ENCODE measurements around the gene CCNDBP1.
"Not testable (repeated sequence)": the region's sequence is repeated elsewhere in the genome, so short reads cannot be mapped to it uniquely, and the experiment has no call there.

CCNDBP1 gene, protein sequence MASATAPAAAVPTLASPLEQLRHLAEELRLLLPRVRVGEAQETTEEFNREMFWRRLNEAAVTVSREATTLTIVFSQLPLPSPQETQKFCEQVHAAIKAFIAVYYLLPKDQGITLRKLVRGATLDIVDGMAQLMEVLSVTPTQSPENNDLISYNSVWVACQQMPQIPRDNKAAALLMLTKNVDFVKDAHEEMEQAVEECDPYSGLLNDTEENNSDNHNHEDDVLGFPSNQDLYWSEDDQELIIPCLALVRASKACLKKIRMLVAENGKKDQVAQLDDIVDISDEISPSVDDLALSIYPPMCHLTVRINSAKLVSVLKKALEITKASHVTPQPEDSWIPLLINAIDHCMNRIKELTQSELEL

DNA sequence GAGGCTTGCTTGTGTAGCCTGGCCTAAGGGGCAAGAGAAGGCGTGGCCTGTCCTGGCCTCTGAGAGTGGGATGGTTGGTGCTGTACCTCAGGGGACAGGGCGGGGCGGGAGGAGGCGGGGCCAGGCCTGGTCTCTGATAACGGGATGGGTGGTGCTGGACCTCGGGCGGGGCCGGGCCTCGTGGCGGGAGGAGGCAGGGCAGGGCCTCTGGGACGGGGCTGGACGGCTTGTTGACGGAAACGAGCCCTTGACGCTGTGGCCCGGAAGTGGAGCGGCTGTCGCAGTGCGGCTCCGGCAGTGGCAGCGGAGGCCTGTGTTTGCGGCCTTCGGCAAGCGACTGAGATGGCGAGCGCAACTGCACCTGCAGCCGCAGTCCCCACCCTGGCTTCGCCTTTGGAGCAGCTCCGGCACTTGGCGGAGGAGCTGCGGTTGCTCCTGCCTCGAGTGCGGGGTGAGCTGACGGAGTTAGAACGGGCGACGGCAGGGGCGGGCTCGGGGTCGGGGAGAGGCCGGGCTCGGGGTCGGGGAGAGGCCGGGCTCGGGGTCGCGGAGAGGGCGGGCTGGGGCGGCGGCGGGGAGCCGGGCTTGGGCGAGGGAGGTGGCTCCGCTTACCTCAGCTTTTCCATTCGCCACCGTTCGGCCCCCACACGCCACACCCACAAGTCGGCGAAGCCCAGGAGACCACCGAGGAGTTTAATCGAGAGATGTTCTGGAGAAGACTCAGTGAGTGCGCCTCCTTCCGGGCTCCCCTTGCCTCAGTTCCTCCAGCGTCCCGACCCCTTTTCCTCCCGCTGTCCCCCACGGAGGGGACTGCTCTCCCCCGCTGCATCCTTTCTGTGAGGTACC, at the start of gene CCNDBP1:
CCNDBP1 (plus strand) TSS at position 247 of the 846 bp plus-strand sequence; CDS start at position 343, 96 bp downstream.
- DNase-seq = peak; percentile 89 to 93

DNA sequence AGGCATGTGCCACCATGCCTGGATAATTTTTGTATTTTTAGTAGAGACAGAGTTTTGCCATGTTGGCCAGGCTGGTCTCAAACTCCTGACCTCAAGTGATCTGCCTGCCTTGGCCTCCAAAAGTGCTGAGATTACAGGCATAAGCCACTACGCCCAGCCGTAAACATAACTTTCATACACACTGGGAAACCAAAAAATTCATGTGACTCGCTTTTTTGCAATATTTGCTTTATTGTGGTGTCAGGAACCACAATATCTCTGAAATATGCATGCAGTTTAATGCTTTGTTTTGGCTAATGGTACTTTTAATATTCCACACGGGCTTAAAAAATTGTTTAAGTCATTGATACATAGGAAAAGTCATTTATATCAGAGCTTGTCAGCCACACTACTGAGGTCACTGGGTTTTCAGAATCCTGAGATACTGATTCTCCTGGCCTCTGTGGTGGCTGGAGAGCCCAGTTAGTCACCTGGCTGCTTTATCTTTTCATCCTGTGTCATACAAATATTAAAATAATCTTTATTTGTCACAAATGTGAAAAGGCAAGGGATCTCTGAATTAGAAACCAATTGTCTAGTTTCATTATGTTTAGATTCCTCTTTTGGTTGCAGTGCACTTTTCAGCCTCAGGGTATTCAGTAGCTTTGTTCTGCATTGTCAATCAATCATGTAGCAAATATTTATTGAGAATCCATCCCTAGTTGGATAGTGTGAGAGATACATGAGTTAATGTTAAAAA, 41.8 kb upstream of the CCNDBP1 start:
- DNase-seq = no peak

DNA sequence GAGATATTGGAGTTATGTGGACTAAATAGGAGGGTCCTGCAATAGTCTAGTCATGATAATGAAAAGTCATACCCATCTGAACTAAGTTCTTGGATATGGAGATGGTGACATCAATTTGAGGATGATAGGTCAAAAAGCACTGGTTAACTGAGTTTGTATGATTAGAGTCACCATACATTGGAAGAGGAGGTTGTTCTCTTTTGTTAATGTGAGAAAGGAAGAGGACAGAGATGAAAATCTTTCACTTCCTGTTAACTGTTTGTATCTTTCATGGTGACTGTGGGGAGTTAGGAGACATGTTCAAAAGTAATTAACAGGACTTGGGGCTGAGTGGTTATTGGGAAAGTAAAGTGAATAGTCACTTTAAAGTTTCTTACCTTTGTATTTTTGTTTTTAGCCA, 40.7 kb upstream of the CCNDBP1 start:
- no peak for DNase-seq

DNA sequence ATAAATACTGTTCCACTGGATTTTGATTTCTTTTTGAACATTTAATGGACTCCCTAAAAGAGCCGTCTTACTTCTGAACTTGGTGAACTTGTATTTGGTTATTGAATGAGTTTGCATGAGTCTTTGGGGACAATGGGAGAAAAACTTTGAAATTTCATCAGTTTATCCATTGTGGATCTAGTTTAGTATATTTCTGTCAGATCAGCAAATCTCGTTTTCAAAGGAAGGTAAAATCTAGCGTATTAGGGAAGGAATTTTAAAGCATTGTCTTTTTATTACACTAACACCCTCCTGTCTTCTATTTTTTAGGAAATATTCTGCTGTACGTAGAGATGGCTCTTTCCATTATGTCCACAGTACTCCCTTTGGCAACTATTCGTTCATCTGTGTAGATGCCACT, 39.0 kb upstream of the CCNDBP1 start:
- no peak for DNase-seq

DNA sequence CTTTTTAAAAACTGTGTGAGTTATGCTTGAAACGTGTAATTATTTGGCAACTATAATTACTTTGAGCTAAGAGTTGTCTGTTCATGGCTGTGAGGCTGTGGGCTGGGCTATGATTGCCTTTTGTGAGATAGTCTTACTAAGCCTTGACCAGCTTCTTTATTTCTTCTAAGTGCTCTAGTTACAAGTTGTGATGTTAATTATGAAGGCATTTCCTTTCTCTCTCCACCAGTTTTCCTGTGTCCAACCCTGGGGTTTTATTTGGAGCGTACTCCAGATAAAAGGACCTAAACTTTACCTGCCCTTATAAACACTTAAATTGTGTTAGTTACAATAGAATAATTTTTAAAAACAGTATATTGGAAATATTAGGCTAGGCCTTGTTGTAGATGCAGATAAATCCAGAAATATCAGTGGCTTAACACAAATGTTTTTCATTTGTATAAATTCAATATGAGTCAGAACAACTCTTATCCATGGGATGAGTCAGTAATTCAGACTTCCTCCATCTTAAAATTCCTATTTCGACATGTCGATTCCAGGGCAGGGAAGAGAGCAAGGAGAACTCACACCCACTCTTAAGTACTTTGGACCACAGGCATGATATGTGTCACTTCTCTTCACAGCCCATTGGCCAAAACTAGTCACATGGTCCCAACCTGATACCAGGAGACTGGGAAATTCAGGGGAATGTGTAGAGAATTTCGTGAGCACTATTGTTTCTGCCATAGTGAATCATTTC, 34.8 kb upstream of the CCNDBP1 start:
- DNase-seq = no peak

DNA sequence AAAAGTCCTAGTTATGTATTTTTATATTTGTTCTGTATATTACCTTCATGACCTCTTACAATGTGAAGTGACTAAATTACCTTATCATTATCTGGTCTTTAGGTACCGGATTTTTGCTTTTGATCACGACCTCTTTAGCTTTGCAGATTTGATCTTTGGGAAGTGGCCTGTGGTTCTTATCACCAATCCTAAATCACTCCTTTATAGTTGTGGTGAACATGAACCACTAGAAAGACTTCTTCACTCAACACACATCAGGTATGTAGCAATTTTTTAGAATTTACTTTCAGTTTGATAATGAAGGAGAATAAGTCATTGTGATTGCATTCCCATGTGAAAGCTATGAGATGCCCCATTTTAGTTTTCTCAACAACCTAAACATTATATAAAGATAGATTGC, 33.5 kb upstream of the CCNDBP1 start:
- no peak for DNase-seq

DNA sequence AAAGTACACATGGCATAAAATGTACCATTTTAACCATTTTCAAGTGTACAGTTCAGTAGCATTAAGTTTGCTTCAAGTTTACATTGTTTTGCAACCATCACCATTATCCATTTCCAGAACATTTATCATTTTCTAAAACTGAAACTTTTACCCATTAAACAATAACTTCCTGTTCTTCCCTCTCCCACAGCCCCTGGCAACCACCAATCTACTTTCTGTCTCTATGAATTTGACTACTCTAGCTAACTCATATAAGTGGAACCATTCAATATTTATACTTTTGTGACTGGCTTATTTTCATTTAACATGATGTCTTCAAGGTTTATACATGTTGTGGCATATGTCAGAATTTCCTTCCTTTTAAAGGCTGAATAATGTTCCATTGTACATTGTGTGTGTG, 31.9 kb upstream of the CCNDBP1 start:
- no peak for DNase-seq

DNA sequence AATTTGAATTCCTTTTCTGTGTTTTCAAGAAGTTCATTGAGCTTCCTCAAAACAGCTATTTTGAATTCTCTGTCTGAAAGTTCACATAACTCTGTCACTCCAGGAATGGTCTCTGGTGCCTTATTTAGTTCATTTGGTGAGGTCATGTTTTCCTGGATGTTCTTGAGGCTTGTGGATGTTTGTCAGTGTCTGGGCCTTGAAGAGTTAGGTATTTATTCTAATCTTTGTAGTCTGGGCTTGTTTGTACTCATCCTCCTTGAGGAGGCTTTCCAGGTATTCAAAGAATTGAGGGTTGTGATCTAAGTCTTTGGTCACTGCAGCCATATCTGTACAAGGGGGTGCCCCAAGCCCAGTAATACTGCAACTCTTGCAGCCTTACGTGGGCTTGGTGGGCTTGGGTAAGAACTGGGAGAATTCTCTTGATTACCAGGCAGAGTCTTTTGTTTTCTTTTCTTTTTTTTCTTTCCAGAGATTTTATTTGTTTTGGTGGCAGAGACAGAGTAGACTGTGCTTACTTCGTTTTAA, 19.3 kb upstream of the CCNDBP1 start:
- DNase-seq = no peak

DNA sequence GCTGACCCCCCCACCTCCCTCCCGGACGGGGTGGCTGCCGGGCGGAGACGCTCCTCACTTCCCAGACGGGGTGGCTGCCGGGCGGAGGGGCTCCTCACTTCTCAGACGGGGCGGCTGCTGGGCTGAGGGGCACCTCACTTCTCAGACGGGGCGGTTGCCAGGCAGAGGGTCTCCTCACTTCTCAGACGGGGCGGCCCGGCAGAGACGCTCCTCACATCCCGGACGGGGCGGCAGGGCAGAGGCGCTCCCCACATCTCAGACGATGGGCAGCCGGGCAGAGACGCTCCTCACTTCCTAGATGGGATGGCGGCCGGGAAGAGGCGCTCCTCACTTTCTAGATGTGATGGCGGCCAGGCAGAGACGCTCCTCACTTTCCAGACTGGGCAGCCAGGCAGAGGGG, 17.9 kb upstream of the CCNDBP1 start:
- not testable (repeated sequence) for DNase-seq

DNA sequence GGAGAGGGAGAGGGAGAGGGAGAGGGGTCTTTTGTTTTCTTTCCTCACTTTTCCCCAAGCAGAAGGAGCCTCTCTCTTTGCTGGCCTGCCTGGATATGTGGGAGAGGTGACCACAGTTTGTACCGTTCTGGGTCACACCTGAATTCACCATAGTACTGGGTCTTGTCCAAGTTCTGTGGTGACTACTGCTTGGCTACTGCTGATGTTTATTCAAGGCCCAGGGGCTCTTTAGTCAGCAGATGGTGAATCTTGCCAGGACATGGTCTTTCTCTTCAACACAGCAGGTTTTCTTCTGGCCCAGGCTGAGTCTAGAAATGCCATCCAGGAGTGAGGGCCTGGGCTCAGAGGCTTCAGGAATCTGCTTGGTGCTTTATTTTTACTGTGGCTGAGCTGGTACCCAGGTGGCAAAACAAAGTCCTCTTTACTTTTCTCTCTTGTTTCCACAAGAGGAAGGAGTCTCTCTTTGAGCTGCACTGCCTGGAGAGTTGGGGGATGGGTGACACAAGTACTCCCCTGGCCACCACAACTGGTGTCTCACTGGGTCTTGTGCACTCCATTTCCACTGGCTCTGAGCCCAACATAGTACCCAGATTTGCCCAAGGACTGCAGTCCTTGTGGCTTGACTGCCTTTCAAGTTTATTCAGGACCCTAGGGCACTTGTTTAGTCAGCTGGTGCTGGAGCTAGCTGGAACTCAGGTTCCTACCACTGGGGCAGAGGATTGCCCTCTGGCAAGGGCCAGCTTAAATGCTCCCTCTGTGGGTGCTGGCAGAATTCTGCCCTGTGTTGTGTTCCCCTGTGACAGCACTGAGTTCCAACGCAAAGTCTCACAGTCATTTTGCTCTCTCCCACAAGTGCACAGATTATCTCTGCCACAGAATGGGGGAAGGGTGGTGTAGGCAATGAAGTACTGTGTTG, 16.8 kb upstream of the CCNDBP1 start:
- DNase-seq = no peak

DNA sequence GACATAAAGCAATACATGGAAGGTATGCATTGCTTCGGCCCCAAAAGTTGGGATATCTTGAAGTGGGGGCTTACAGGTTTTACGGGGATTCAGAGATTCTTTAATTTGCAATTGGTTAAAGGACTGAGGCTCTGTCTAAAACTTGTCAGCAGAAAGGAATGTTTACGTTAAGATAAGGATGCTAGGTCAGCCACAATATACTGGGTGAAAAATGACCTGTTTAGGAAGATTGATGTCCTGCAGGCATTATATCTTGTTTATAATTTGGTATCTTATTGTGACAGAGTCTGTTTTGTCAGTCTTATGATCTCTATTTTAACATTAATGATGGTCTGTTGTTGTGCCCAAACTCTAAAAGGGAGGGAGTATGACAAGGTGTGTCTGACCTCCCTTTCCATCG, 15.3 kb upstream of the CCNDBP1 start:
- DNase-seq = no peak

DNA sequence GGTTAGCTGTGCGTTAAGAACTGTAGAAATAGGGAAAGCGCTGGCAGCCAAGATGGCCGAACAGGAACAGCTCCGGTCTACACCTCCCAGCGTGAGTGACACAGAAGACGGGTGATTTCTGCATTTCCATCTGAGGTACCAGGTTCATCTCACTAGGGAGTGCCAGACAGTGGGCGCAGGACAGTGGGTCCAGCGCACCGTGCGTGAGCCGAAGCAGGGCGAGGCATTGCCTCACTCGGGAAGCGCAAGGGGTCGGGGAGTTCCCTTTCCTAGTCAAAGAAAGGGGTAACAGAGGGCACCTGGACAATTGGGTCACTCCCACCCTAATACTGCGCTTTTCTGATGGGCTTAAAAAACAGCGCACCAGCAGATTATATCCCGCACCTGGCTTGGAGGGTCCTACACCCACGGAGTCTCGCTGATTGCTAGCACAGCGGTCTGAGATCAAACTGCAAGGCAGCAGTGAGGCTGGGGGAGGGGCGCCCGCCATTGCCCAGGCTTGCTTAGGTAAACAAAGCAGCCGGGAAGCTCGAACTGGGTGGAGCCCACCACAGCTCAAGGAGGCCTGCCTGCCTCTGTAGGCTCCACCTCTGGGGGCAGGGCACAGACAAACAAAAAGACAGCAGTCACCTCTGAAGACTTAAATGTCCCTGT, 9.4 kb upstream of the CCNDBP1 start:
- DNase-seq = not testable (repeated sequence)

DNA sequence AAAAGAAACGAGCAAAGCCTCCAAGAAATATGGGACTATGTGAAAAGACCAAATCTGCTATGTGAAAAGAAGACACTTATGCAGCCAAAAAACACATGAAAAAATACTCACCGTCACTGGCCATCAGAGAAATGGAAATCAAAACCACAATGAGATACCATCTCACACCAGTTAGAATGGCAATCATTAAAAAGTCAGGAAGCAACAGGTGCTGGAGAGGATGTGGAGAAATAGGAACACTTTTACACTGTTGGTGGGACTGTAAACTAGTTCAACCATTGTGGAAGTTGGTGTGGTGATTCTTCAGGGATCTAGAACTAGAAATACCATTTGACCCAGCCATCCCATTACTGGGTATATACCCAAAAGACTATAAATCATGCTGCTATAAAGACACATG, 8.1 kb upstream of the CCNDBP1 start:
- not testable (repeated sequence) for DNase-seq

DNA sequence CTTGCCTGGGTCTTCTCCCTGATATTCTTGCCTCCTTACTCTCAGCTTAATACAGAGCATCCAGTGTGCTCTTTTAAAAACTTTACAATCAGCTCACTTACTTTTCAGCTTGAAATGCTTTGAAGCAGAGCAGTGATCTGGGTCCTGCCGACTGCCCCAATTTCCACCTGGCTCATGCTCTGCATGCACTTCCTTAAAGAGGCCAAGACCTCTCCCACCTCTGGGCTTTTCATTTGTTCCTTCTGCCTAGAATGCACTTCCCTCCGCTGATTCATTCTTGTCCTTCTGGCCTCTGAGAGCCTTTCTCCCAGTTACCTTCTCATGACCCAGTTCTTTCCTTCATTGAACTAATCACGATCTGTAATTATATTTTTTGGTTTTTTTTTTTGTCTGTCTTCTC, 1.9 kb upstream of the CCNDBP1 start:
- DNase-seq = no peak

DNA sequence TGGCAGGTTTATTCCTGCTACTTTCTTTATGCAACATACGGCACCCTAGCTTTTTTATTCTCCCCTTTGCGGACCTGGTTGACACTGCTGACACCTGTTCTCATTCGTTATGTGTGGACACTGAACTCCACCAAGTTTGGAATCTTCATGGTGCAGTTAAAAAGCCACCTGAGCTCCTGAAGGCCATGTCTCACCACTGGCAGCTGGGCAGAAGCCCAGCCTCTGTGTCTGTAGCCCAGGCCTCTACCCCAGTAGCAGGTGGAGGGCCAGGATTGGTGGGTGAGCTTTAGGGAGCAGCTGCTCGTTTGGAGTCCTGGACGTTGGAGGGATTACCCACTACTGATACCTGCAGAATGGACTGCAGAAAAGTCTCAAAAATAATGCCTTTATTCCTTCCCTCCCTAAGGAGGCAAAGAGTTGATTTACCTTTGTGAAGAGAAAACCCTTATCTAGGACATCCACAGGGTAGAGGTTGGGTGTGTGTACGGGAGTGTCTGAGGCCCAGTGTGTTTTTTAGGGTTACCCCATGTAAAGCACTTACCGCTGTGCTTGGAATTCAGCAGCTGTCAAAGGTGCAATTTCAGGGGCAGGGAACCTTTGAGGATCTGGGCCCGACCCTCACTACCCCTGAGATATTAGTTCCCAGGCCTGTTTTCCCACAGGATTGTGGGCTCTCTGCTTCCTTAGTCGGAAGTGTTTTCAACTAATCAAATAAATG, 637 bp upstream of the CCNDBP1 start:
- DNase-seq = no peak

DNA sequence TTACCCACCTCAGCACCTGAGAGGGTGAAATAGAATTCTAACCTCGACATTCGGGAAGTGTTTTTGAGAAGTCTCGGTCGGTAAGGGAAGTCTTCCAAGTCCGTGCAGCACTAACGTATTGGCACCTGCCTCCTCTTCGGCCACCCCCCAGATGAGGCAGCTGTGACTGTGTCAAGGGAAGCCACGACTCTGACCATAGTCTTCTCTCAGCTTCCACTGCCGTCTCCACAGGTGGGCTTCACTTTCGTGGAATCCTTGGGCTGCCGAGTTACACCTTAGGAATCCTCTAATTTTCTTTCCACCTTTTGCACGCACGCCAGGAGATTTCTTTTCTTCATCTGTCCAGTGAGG, 775 bp downstream of the CCNDBP1 start:
- DNase-seq = no peak

DNA sequence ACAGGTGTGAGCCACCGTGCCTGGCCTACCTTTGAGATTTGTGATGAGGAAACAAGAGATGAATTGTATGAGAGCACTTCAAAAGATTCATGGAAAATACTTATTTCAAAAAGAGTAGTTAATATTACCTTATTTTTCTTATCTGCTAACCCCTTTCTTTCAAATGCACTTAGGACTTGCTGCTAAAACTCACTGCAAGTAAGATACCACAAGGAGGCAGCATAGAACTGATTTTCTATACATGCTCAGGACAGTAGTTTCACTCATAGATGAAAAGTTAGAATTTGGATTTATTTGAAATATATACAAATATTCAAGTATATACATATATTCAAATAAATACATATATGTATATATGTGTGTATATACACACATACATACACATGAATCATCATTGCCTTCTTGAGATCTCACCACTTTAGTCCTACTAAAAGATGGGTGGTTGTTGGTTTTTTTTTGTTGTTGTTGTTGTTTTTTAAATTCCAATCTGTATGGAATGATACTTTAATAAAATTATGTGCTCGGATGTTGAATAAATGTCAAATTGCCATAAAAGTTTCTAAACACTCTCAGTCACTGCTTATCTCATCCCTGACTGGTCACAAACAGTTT, 2.4 kb downstream of the CCNDBP1 start:
- DNase-seq = peak; percentile 25 to 64

DNA sequence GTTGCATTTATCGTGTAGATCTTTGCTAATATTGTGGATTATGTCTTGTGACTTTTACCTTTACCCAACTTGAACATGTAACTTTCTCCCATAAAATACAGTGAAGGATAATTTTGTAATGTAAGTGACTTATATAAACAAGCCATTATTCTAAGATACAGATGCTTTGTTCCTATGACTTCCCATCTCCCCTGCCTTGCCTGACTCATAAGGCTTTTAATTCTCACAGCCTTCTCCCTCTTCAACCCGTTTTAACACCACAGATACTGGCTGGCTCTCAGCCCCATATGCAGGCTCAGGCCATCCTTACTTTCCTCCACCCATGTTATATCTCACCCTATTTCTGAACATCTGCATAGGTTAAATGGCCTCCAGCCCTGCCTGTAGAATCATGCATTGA, 4.1 kb downstream of the CCNDBP1 start:
- no peak for DNase-seq

DNA sequence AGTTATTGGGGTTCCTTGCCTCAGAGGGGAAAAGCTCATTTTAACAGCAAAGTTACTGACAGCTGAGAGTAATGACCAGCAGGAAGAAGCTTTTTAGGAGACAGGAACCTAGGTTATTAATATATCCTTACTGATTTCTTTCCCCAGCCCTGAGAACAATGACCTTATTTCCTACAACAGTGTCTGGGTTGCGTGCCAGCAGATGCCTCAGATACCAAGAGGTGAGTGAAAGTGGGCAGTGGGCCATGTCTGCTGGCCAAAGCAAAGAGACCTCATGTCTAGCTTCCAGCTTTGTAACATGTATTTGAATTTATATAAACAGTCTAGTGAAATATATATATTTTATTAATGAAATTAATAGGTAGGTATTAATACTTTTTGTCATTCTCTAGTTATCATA, 5.0 kb downstream of the CCNDBP1 start:
- no peak for DNase-seq

DNA sequence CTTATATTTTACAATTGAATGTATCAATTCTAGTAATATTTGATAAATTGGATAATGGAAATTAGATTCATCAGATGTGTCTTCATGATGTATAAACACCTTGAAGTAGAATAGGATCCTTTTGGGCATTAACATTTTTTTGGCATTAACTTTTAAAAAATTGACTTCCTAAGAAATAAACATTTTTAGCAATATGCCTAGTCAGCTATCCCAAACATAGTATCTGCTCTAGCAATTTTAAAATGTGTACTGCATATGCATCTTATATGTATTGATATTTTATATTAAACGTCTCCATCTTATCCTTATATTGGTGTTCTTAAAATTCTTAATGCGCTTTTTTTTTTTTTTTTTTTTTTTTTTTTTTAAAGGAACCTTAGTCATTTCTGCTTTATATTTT, 8.5 kb downstream of the CCNDBP1 start:
- no peak for DNase-seq
